Loucy (cell line): ENCODE results near the gene CSGALNACT2.

Experiments
- H2AFZ ChIP-seq: fragments of 200-600 bp; sonication (generic); 2 replicates; pipeline ENCODE4 v1.6.0; 2016; ENCODE audit warnings: antibody characterized with exemption, mild to moderate bottlenecking, low read length, moderate library complexity
- H3F3A ChIP-seq: fragments of 200-600 bp; 2 replicates; pipeline ENCODE4 v1.6.0; 2016; ENCODE audit warnings: antibody characterized with exemption, low read depth, mild to moderate bottlenecking
- H3K27me3 ChIP-seq: fragments of 200-600 bp; sonication (generic); 2 replicates; pipeline ENCODE4 v1.6.1; 2014; ENCODE audit warnings: low read length, mild to moderate bottlenecking; ENCODE audit not compliant: insufficient read depth, poor library complexity, severe bottlenecking
- H3K36me3 ChIP-seq: fragments of 200-600 bp; sonication (generic); 2 replicates; pipeline ENCODE4 v1.6.1; 2016; ENCODE audit warnings: low read length; ENCODE audit not compliant: insufficient read depth
- H3K4me1 ChIP-seq: fragments of 200-600 bp; sonication (generic); 2 replicates; pipeline ENCODE4 v1.5.1; 2014; ENCODE audit warnings: low read length, mild to moderate bottlenecking; ENCODE audit not compliant: insufficient read depth, poor library complexity, severe bottlenecking
- H3K4me2 ChIP-seq: fragments of 200-600 bp; sonication (generic); 2 replicates; pipeline ENCODE4 v1.6.0; 2014; ENCODE audit warnings: antibody characterized with exemption, low read length, low read depth, mild to moderate bottlenecking; ENCODE audit not compliant: poor library complexity, severe bottlenecking
- H3K4me3 ChIP-seq: fragments of 200-600 bp; sonication (generic); 2 replicates; pipeline ENCODE4 v1.5.1; 2014; ENCODE audit warnings: low read length, mild to moderate bottlenecking, mixed read lengths; ENCODE audit not compliant: poor library complexity, severe bottlenecking
- H3K79me2 ChIP-seq: fragments of 200-600 bp; sonication (generic); 2 replicates; pipeline ENCODE4 v1.6.1; 2014; ENCODE audit warnings: low read length; ENCODE audit not compliant: insufficient read depth
- H3K9ac ChIP-seq: fragments of 200-600 bp; sonication (generic); 2 replicates; pipeline ENCODE4 v1.6.0; 2014; ENCODE audit warnings: mild to moderate bottlenecking, low read depth, low read length, moderate library complexity; ENCODE audit not compliant: poor library complexity, severe bottlenecking
- H3K9me2 ChIP-seq: fragments of 200-600 bp; sonication (generic); replicated peaks from 2 replicates; pipeline ENCODE4 v1.6.1; 2016; ENCODE audit warnings: low read depth, low read length, mixed read lengths
- H3K9me3 ChIP-seq: fragments of 200-600 bp; sonication (generic); 2 replicates; pipeline ENCODE4 v1.6.1; 2014; ENCODE audit warnings: mild to moderate bottlenecking, antibody characterized with exemption, low read length, low read depth; ENCODE audit not compliant: insufficient read depth
- H4K20me1 ChIP-seq: fragments of 200-600 bp; sonication (generic); 2 replicates; pipeline ENCODE4 v1.6.0; 2014; ENCODE audit warnings: antibody characterized with exemption, low read length, mild to moderate bottlenecking; ENCODE audit not compliant: insufficient read depth, poor library complexity, severe bottlenecking
- EZH2phosphoT487 ChIP-seq: fragments of 200-600 bp; IDR thresholded peaks from 2 replicates; pipeline ENCODE4 v1.6.1; 2018; ENCODE audit warnings: antibody characterized with exemption, mild to moderate bottlenecking, moderate library complexity, borderline replicate concordance
- TF ChIP-seq, protein P1 (sequence below): fragments of 200-600 bp; sonication (generic); conservative IDR thresholded peaks from 2 replicates; pipeline ENCODE4 v1.5.1; 2014; ENCODE audit warnings: mild to moderate bottlenecking, antibody characterized with exemption, low read length

CSGALNACT2 gene

DNA sequence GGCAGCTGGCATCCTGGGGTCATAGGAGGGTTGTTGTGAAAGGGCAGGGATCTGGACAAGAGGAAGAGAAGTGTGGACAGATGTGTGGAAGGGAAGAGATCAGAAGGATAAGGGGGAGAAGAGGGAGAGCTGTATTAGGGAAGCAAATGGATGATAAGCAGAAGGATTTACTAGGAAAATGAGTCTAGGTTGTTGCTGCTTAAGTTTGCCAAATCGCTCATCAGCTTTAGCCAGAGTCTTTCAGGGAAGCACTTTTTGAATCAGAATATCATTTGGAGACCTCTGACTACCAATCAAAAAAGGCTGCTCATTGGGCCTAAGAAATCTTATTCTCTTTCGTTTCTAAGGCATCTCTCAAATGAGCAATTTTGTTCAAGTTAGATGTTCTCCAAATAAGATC is 2.6 kb upstream of the CSGALNACT2 start:
- H3K4me1 ChIP-seq: peaks cover 56% of the 10 kb centered on the region
- no peak overlapping the region for H3K4me3 ChIP-seq
- H3K9ac ChIP-seq: peak overlapping the region; percentile 96
- no peaks in the 10 kb centered on the region for H3F3A ChIP-seq
- H3K27me3 ChIP-seq: no peaks in the 10 kb centered on the region
- no peaks in the 10 kb centered on the region for H3K9me2 ChIP-seq
- TF ChIP-seq, protein P1, sequence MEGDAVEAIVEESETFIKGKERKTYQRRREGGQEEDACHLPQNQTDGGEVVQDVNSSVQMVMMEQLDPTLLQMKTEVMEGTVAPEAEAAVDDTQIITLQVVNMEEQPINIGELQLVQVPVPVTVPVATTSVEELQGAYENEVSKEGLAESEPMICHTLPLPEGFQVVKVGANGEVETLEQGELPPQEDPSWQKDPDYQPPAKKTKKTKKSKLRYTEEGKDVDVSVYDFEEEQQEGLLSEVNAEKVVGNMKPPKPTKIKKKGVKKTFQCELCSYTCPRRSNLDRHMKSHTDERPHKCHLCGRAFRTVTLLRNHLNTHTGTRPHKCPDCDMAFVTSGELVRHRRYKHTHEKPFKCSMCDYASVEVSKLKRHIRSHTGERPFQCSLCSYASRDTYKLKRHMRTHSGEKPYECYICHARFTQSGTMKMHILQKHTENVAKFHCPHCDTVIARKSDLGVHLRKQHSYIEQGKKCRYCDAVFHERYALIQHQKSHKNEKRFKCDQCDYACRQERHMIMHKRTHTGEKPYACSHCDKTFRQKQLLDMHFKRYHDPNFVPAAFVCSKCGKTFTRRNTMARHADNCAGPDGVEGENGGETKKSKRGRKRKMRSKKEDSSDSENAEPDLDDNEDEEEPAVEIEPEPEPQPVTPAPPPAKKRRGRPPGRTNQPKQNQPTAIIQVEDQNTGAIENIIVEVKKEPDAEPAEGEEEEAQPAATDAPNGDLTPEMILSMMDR: no peak
- TF ChIP-seq EZH2phosphoT487: no peak
- peak overlapping the region; percentile 81 for H3K4me2 ChIP-seq
- H3K9me3 ChIP-seq: no peaks in the 10 kb centered on the region
- H3K79me2 ChIP-seq: peaks cover 48% of the 10 kb centered on the region
- peaks cover 28% of the 10 kb centered on the region for H4K20me1 ChIP-seq
- H2AFZ ChIP-seq: no peak overlapping the region
- no peaks in the 10 kb centered on the region for H3K36me3 ChIP-seq

GRCh38 chr10:43136432-43136831 is 1.8 kb upstream of the CSGALNACT2 start:
- no peak for TF ChIP-seq EZH2phosphoT487
- TF ChIP-seq, protein P1: no peak
- no peaks in the 10 kb centered on the region for H3K36me3 ChIP-seq
- peaks cover 33% of the 10 kb centered on the region for H4K20me1 ChIP-seq
- H3K27me3 ChIP-seq: no peaks in the 10 kb centered on the region
- H3K9me2 ChIP-seq: no peaks in the 10 kb centered on the region
- peak overlapping the region; percentile 81 for H3K4me2 ChIP-seq
- H3K4me1 ChIP-seq: peaks cover 54% of the 10 kb centered on the region
- peaks cover 56% of the 10 kb centered on the region for H3K79me2 ChIP-seq
- peak overlapping the region; percentile 83 for H3K4me3 ChIP-seq
- H2AFZ ChIP-seq: no peak overlapping the region
- no peaks in the 10 kb centered on the region for H3F3A ChIP-seq
- peak overlapping the region; percentile 96 for H3K9ac ChIP-seq
- no peaks in the 10 kb centered on the region for H3K9me3 ChIP-seq

GRCh38 chr10:43136995-43137716 is 1.1 kb upstream of the CSGALNACT2 start:
- Histone ChIP-seq H3K4me3 (peak overlapping the region; percentile 83), H3K9me2 (no peaks in the 10 kb centered on the region), H3K79me2 (peaks cover 61% of the 10 kb centered on the region), H3K4me1 (peaks cover 53% of the 10 kb centered on the region), H3K36me3 (no peaks in the 10 kb centered on the region), H2AFZ (peak overlapping the region; percentile 78), H4K20me1 (peaks cover 38% of the 10 kb centered on the region), H3F3A (no peaks in the 10 kb centered on the region), H3K9ac (peak overlapping the region; percentile 96), H3K27me3 (no peaks in the 10 kb centered on the region), H3K4me2 (peak overlapping the region; percentile 81), H3K9me3 (no peaks in the 10 kb centered on the region)
- TF ChIP-seq EZH2phosphoT487: no peak

- H3K27me3 ChIP-seq: no peaks in the 10 kb centered on the region
- peaks cover 66% of the 10 kb centered on the region for H3K79me2 ChIP-seq
- H3K9ac ChIP-seq: peak overlapping the region; percentile 96
- peak overlapping the region; percentile 78 for H2AFZ ChIP-seq
- TF ChIP-seq, protein P1: no peak
- no peak for TF ChIP-seq EZH2phosphoT487
- H3K4me3 ChIP-seq: peak overlapping the region; percentile 83
- no peaks in the 10 kb centered on the region for H3K9me3 ChIP-seq
- no peaks in the 10 kb centered on the region for H3K9me2 ChIP-seq
- no peaks in the 10 kb centered on the region for H3F3A ChIP-seq
- H3K4me1 ChIP-seq: peaks cover 58% of the 10 kb centered on the region
- no peaks in the 10 kb centered on the region for H3K36me3 ChIP-seq
- peak overlapping the region; percentile 81 for H3K4me2 ChIP-seq
- H4K20me1 ChIP-seq: peaks cover 43% of the 10 kb centered on the region
Measured at GRCh38 chr10:43137717-43138020, 576 bp upstream of the CSGALNACT2 start.
